Measurements from ENCODE around the gene NAT10.
"Not testable (repeated sequence)": the region's sequence is repeated elsewhere in the genome, so short reads cannot be mapped to it uniquely, and the experiment has no call there.

NAT10 gene

DNA sequence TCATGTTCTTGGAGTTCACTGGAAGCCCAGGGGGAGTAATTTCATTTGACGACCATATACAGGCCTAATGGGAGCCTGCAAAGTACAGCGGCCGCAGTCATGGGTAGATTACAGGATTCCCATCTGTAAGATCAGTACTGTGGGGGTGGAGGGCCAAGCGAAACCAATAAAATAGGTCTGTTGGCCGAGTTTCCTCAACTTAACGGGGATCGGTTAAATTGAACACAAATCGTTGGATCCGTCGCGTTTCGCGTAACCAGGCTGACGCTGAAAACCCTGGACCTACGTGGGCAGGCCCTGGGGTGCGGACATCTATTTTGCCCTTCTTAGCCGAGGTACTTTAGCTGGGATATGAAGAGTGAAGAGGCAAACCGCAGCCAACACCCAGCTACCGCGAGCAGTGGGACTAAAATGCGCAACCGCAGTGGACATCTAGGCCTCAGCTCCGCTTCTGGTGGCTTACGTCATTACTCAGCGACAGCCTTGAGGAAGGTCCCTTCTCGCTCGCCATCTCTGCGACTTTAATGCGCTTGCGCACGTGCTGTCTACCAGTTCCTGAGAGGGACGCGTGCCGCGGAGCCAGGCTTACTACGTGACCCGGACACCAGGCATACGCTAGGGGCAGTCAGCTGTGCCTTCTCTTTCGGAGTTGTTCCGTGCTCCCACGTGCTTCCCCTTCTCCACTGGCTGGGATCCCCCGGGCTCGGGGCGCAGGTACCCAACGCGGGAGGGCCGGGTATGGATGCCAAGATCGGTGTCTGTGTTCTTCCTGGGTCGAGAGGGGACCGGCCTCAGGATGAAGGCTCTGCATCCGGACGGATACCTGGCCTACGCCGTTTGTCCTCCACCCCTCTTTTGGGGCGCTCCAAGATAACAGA lies at the start of gene NAT10:
TSS of gene NAT10 (plus strand) at position 551 of the 878 bp plus-strand sequence. CDS start 2,597 bp downstream, outside the sequence.
- peak; percentile 97 for DNase-seq (ENCODE audit: low spot score in 2 of 2)
- Mint-ChIP-seq H3K4me3 (peak within 1 kb of the TSS; percentile 93), H3K9me3 (no peaks in the 10 kb centered on the region), H3K27me3 (no peaks in the 10 kb centered on the region), H3K36me3 (ENCODE audit: insufficient read depth) (peaks cover 47% of the 10 kb centered on the region), H3K4me1 (peaks cover 40% of the 10 kb centered on the region), H3K27ac (ENCODE audit: low read depth) (peak within 1 kb of the TSS; percentile 95)
- peak; percentile 92 for ATAC-seq (replicated peaks; ENCODE audit: extremely low read depth, poor library complexity, severe bottlenecking)

- no peak overlapping the region for H3K27ac Mint-ChIP-seq (ENCODE audit: low read depth)
- no peak for ATAC-seq (replicated peaks; ENCODE audit: extremely low read depth, poor library complexity, severe bottlenecking)
- peaks cover 25% of the 10 kb centered on the region for H3K36me3 Mint-ChIP-seq (ENCODE audit: insufficient read depth)
- H3K4me1 Mint-ChIP-seq, result peaks cover 33% of the 10 kb centered on the region
- H3K9me3 Mint-ChIP-seq, result no peaks in the 10 kb centered on the region
- H3K27me3 Mint-ChIP-seq, result no peaks in the 10 kb centered on the region
- DNase-seq (ENCODE audit: low spot score in 2 of 2), result no peak
- peak overlapping the region; percentile 17 for H3K4me3 Mint-ChIP-seq
Measured at GRCh38 chr11:34056672-34057071, 48.8 kb upstream of the NAT10 start.

DNA sequence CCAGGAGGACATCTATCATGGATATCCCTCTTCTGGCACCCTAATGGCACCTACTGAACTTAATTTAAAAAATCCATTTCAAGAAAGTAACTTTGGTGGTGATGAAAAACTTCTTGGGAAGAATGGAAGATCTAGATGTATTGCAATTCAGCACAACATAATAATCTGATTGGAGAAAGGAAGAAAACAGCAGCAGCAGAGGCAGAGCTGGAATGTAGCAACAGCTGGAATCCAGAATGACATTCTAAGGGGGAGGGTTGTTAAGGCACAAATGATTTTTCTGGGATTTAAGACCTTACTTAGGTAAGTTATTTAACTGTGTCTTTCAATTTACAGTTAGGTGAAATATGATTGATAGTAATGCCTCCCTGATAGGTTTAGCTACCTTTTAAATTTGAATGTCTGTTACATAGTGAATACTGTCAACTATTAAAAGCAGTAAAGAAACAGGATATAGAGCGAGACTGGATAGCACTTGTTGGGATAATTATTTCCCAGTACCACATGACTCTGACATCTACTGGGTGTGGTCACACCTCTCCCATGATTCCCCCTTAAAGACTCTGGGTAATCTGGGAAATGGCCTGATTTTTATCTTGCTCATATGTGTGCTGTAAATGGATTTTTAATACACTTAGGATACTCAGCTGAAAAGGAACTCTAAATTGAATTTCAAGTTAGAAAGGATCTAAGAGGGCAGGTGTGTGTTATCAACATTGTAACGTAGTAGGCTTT lies 42.2 kb upstream of the NAT10 start:
- H3K27ac Mint-ChIP-seq (ENCODE audit: low read depth), result peak overlapping the region; percentile 0
- DNase-seq (ENCODE audit: low spot score in 2 of 2), result no peak
- no peaks in the 10 kb centered on the region for H3K27me3 Mint-ChIP-seq
- H3K9me3 Mint-ChIP-seq, result no peaks in the 10 kb centered on the region
- H3K4me3 Mint-ChIP-seq, result no peak overlapping the region
- H3K4me1 Mint-ChIP-seq, result peaks cover 59% of the 10 kb centered on the region
- no peak for ATAC-seq (replicated peaks; ENCODE audit: extremely low read depth, poor library complexity, severe bottlenecking)
- H3K36me3 Mint-ChIP-seq (ENCODE audit: insufficient read depth), result peaks cover 23% of the 10 kb centered on the region

DNA sequence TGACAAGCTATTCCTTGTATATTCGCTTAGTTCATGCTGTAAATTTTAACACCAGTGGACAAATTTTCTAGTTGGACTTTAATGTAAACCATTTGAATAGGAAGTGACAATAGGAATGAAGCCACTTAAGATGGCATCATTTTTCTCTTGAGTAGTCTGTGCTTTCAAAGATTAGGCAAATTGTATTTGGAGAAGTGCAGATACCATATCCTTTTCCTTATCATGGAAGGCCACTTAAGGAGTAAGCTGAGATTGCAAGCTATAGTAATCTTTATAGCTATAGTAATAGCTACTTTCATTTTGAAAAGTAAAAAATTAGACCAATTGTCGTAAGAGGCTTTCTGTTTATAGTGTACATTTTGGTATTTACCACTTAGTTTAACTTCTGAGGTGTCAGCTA lies 41.1 kb upstream of the NAT10 start:
- H3K4me1 Mint-ChIP-seq, result peaks cover 54% of the 10 kb centered on the region
- H3K36me3 Mint-ChIP-seq (ENCODE audit: insufficient read depth), result peaks cover 22% of the 10 kb centered on the region

GRCh38 chr11:34065505-34066203 lies 39.8 kb upstream of the NAT10 start:
- no peaks in the 10 kb centered on the region for H3K9me3 Mint-ChIP-seq
- DNase-seq (ENCODE audit: low spot score in 2 of 2) (peak in 1 of 2 donors; percentile 20), ATAC-seq (replicated peaks; ENCODE audit: extremely low read depth, poor library complexity, severe bottlenecking) (peak; percentile 60)
- H3K36me3 Mint-ChIP-seq (ENCODE audit: insufficient read depth), result peaks cover 17% of the 10 kb centered on the region
- H3K4me3 Mint-ChIP-seq, result no peak overlapping the region
- peaks cover 59% of the 10 kb centered on the region for H3K4me1 Mint-ChIP-seq
- H3K27me3 Mint-ChIP-seq, result no peaks in the 10 kb centered on the region
- H3K27ac Mint-ChIP-seq (ENCODE audit: low read depth), result peak overlapping the region; percentile 74

More for the DNA sequence above, 41.1 kb upstream of the NAT10 start:
- DNase-seq (ENCODE audit: low spot score in 2 of 2) (no peak), ATAC-seq (replicated peaks; ENCODE audit: extremely low read depth, poor library complexity, severe bottlenecking) (no peak)
- H3K27me3 Mint-ChIP-seq, result no peaks in the 10 kb centered on the region
- H3K4me3 Mint-ChIP-seq, result no peak overlapping the region
- no peaks in the 10 kb centered on the region for H3K9me3 Mint-ChIP-seq
- H3K27ac Mint-ChIP-seq (ENCODE audit: low read depth), result no peak overlapping the region

DNA sequence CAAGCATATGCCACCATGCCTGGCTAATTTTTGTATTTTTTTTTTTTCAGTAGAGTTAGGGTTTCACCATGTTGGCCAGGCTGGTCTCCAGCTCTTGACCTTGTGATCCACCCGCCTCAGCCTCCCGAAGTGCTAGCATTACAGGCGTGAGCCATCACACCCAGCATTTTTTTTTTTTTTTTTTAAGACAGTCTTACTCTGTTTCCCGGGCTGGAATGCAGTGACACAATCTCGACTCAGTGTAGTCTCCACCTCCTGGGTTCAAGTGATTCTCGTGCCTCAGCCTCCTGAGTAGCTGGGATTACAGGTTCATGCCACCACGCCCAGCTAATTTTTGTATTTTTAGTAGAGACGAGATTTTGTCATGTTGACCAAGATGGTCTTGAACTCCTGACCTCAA lies 38.7 kb upstream of the NAT10 start:
- not testable (repeated sequence) for H3K4me3 Mint-ChIP-seq; DNase-seq (ENCODE audit: low spot score in 2 of 2); ATAC-seq (replicated peaks; ENCODE audit: extremely low read depth, poor library complexity, severe bottlenecking); H3K27me3 Mint-ChIP-seq; H3K9me3 Mint-ChIP-seq
- Mint-ChIP-seq H3K36me3 (ENCODE audit: insufficient read depth) (peaks cover 21% of the 10 kb centered on the region), H3K27ac (ENCODE audit: low read depth) (peak overlapping the region; percentile 44), H3K4me1 (peaks cover 59% of the 10 kb centered on the region)

GRCh38 chr11:34067383-34068065 lies 37.9 kb upstream of the NAT10 start:
- H3K4me3 Mint-ChIP-seq, result peak overlapping the region; percentile 23
- ATAC-seq (replicated peaks; ENCODE audit: extremely low read depth, poor library complexity, severe bottlenecking), result no peak
- peaks cover 53% of the 10 kb centered on the region for H3K4me1 Mint-ChIP-seq
- H3K27me3 Mint-ChIP-seq, result no peaks in the 10 kb centered on the region
- peak overlapping the region; percentile 44 for H3K27ac Mint-ChIP-seq (ENCODE audit: low read depth)
- peaks cover 20% of the 10 kb centered on the region for H3K36me3 Mint-ChIP-seq (ENCODE audit: insufficient read depth)
- no peak for DNase-seq (ENCODE audit: low spot score in 2 of 2)
- no peaks in the 10 kb centered on the region for H3K9me3 Mint-ChIP-seq

DNA sequence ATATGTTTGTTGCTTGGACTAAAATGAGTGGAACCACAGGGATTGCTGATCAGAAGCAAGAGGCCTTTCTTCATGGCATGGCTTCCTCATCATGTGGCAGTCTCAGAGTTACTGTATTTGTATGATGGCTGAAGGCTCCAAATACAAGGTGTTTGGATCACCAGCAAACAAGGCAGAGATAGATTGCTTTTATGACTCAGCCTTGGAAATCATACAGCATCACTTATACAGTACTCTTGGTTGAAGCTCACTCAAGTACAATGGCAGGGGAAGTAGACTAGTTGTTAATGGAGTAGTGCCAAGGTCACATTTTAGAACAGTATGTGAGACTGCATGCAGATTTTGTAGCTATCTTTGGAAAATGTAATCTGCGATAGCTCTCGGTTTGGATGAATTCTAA lies 37.3 kb upstream of the NAT10 start:
- no peaks in the 10 kb centered on the region for H3K9me3 Mint-ChIP-seq
- peaks cover 49% of the 10 kb centered on the region for H3K4me1 Mint-ChIP-seq
- H3K27ac Mint-ChIP-seq (ENCODE audit: low read depth), result peak overlapping the region; percentile 44
- peak overlapping the region; percentile 23 for H3K4me3 Mint-ChIP-seq
- DNase-seq (ENCODE audit: low spot score in 2 of 2) (no peak), ATAC-seq (replicated peaks; ENCODE audit: extremely low read depth, poor library complexity, severe bottlenecking) (no peak)
- no peaks in the 10 kb centered on the region for H3K27me3 Mint-ChIP-seq
- H3K36me3 Mint-ChIP-seq (ENCODE audit: insufficient read depth), result peaks cover 22% of the 10 kb centered on the region

DNA sequence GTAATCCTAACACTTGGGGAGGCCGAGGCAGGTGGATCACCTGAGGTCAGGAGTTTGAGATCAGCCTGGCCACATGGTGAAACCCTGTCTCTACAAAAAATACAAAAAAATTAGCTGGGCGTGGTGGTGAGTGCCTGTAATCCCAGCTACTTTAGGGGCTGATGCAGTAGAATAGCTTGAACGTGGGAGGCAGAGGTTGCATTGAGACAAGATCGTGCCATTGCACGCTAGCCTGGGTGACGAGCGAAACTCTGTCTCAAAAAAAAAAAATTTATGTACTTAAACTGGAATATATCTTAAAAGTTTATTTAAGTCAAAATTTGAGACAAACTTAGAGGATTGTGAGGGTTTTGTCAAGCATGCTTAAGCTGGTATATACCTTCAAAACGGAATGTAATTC lies 34.1 kb upstream of the NAT10 start:
- Mint-ChIP-seq H3K4me1 (peaks cover 42% of the 10 kb centered on the region), H3K36me3 (ENCODE audit: insufficient read depth) (peaks cover 37% of the 10 kb centered on the region)
- not testable (repeated sequence) for H3K27me3 Mint-ChIP-seq; DNase-seq (ENCODE audit: low spot score in 2 of 2); ATAC-seq (replicated peaks; ENCODE audit: extremely low read depth, poor library complexity, severe bottlenecking); H3K9me3 Mint-ChIP-seq; H3K4me3 Mint-ChIP-seq; H3K27ac Mint-ChIP-seq (ENCODE audit: low read depth)

- ATAC-seq (replicated peaks; ENCODE audit: extremely low read depth, poor library complexity, severe bottlenecking) (no peak), DNase-seq (ENCODE audit: low spot score in 2 of 2) (no peak)
- no peak overlapping the region for H3K27ac Mint-ChIP-seq (ENCODE audit: low read depth)
- peaks cover 42% of the 10 kb centered on the region for H3K4me1 Mint-ChIP-seq
- no peaks in the 10 kb centered on the region for H3K27me3 Mint-ChIP-seq
- no peaks in the 10 kb centered on the region for H3K9me3 Mint-ChIP-seq
- no peak overlapping the region for H3K4me3 Mint-ChIP-seq
- H3K36me3 Mint-ChIP-seq (ENCODE audit: insufficient read depth), result peaks cover 40% of the 10 kb centered on the region
Measured at GRCh38 chr11:34072041-34072440, 33.4 kb upstream of the NAT10 start.

DNA sequence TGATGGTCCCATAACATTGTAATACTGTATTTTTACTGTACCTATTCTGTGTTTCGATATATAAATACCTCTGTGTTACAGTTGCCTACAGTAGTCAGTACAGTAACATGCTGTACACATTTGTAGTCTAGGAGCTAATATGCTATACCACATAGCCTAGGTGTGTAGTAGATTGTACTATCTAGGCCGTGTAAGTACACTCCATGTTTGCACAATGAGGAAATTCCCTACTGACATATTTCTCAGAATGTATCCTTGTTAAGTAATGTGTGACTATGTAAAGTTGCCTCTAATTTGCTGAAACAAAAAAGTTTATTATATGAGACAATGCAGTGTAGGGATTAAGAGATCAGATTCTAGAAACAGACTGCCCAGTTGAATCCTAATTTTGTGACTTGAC lies 32.6 kb upstream of the NAT10 start:
- Mint-ChIP-seq H3K27ac (ENCODE audit: low read depth) (no peak overlapping the region), H3K9me3 (no peaks in the 10 kb centered on the region), H3K27me3 (no peaks in the 10 kb centered on the region), H3K4me1 (peaks cover 38% of the 10 kb centered on the region), H3K36me3 (ENCODE audit: insufficient read depth) (peaks cover 47% of the 10 kb centered on the region), H3K4me3 (no peak overlapping the region)
- DNase-seq (ENCODE audit: low spot score in 2 of 2), result no peak
- ATAC-seq (replicated peaks; ENCODE audit: extremely low read depth, poor library complexity, severe bottlenecking), result no peak

DNA sequence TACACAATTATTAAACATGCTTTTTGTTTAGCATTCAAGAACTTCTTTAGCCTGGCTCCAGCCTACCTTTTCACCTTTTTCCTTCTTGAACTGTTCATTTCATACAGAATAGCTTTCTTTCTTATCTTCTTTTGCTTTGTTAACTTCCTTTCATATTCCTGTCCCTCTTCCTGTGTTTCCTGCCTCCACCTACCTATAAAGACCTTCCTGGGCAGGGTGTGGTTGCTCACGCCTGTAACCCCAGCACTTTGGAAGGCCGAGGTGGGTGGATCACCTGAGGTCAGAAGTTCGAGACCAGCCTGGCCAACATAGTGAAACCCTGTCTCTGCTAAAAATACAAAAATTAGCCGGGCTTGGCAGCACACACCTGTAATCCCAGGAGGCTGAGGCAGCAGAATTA lies 31.0 kb upstream of the NAT10 start:
- peaks cover 33% of the 10 kb centered on the region for H3K4me1 Mint-ChIP-seq
- no peaks in the 10 kb centered on the region for H3K9me3 Mint-ChIP-seq
- H3K27me3 Mint-ChIP-seq, result no peaks in the 10 kb centered on the region
- ATAC-seq (replicated peaks; ENCODE audit: extremely low read depth, poor library complexity, severe bottlenecking) (no peak), DNase-seq (ENCODE audit: low spot score in 2 of 2) (no peak)
- H3K36me3 Mint-ChIP-seq (ENCODE audit: insufficient read depth), result peaks cover 53% of the 10 kb centered on the region
- H3K27ac Mint-ChIP-seq (ENCODE audit: low read depth), result peak overlapping the region; percentile 67
- H3K4me3 Mint-ChIP-seq, result no peak overlapping the region

Measured in central memory CD8-positive, alpha-beta T cell (primary cell).